ENCODE results near the gene CD99. TPM values are rescaled to one million over a fixed set of nuclear protein-coding genes. Genes with fewer than 3 reads are reported as not detected.

The CD99 gene
- polyA plus RNA-seq, 1 donor (not counting 4 experiments of a cell fraction or from before 2014, with no cell fraction given): 74.4 TPM

GRCh38 chrX:2788980-2789379, 97.9 kb downstream of the CD99 start:
- Histone ChIP-seq H3K27me3 (ENCODE audit: control insufficient read depth, extremely low read depth, insufficient read depth, low read length) (no peaks in the 10 kb centered on the region), H3K4me1 (ENCODE audit: control insufficient read depth, extremely low read depth, insufficient read depth, low read length) (peaks cover 14% of the 10 kb centered on the region), H3K9me1 (ENCODE audit: control insufficient read depth, extremely low read depth, insufficient read depth, low read length) (no peaks in the 10 kb centered on the region), H3K9me3 (ENCODE audit: control insufficient read depth, low read depth, low read length) (no peaks in the 10 kb centered on the region), H3K36me3 (ENCODE audit: control insufficient read depth in 2 of 2, extremely low read depth in 1 of 2, insufficient read depth in 2 of 2, low read length in 2 of 2) (peaks cover 0 to 22% of the 10 kb centered on the region in 2 experiments), H3K9ac (ENCODE audit: control insufficient read depth, extremely low read depth, insufficient read depth, low read length) (no peak overlapping the region), H3K79me2 (ENCODE audit: control insufficient read depth, insufficient read depth, low read length) (no peaks in the 10 kb centered on the region), H3K4me3 (ENCODE audit: control insufficient read depth in 2 of 3, extremely low read depth in 1 of 3, insufficient read depth in 2 of 3, low read depth in 1 of 3, low read length in 3 of 3) (no peak overlapping the region), H2AFZ (ENCODE audit: control insufficient read depth, low read length) (no peak overlapping the region), H3K27ac (ENCODE audit: control insufficient read depth, insufficient read depth, low read length) (no peak overlapping the region), H4K20me1 (ENCODE audit: control insufficient read depth, extremely low read depth, insufficient read depth, low read length) (no peaks in the 10 kb centered on the region), H3K4me2 (ENCODE audit: control insufficient read depth, extremely low read depth, insufficient read depth, low read depth, low read length) (no peak overlapping the region)
- dilution Hi-C loops (cut with MboI; ENCODE audit: extremely low pct_ligation_motif_present, low sequenced_read_pairs): no loop called here
- no peak for DNase-seq (ENCODE audit: low read depth, low spot score)
- TF ChIP-seq EZH2 (IDR thresholded peaks at IDR 0.05; ENCODE audit: low read length) (no peak), CTCF (optimal IDR thresholded peaks at IDR 0.05 in 1 of 3, IDR thresholded peaks at IDR 0.05 in 1 of 3, conservative IDR thresholded peaks at IDR 0.05 in 1 of 3; ENCODE audit: extremely low read depth in 1 of 3, insufficient read depth in 2 of 3, low read length in 3 of 3) (no peak)
- FAIRE-seq: no peak

GRCh38 chrX:2789569-2789968, 98.5 kb downstream of the CD99 start:
- peaks cover 2 to 28% of the 10 kb centered on the region in 2 experiments for H3K36me3 ChIP-seq (ENCODE audit: control insufficient read depth in 2 of 2, extremely low read depth in 1 of 2, insufficient read depth in 2 of 2, low read length in 2 of 2)
- dilution Hi-C loops (cut with MboI; ENCODE audit: extremely low pct_ligation_motif_present, low sequenced_read_pairs): no loop called here
- no peak for FAIRE-seq

More at GRCh38 chrX:2789569-2789968, 98.5 kb downstream of the CD99 start:
- no peaks in the 10 kb centered on the region for H3K27me3 ChIP-seq (ENCODE audit: control insufficient read depth, extremely low read depth, insufficient read depth, low read length)
- no peak overlapping the region for H3K9ac ChIP-seq (ENCODE audit: control insufficient read depth, extremely low read depth, insufficient read depth, low read length)
- no peak overlapping the region for H3K4me3 ChIP-seq (ENCODE audit: control insufficient read depth in 2 of 3, extremely low read depth in 1 of 3, insufficient read depth in 2 of 3, low read depth in 1 of 3, low read length in 3 of 3)
- DNase-seq (ENCODE audit: low read depth, low spot score): no peak
- no peak overlapping the region for H3K27ac ChIP-seq (ENCODE audit: control insufficient read depth, insufficient read depth, low read length)
- no peak overlapping the region for H3K4me2 ChIP-seq (ENCODE audit: control insufficient read depth, extremely low read depth, insufficient read depth, low read depth, low read length)
- H3K79me2 ChIP-seq (ENCODE audit: control insufficient read depth, insufficient read depth, low read length): no peaks in the 10 kb centered on the region
- TF ChIP-seq CTCF (optimal IDR thresholded peaks at IDR 0.05 in 1 of 3, IDR thresholded peaks at IDR 0.05 in 1 of 3, conservative IDR thresholded peaks at IDR 0.05 in 1 of 3; ENCODE audit: extremely low read depth in 1 of 3, insufficient read depth in 2 of 3, low read length in 3 of 3) (no peak), EZH2 (IDR thresholded peaks at IDR 0.05; ENCODE audit: low read length) (no peak)
- H3K9me1 ChIP-seq (ENCODE audit: control insufficient read depth, extremely low read depth, insufficient read depth, low read length): no peaks in the 10 kb centered on the region
- no peaks in the 10 kb centered on the region for H4K20me1 ChIP-seq (ENCODE audit: control insufficient read depth, extremely low read depth, insufficient read depth, low read length)
- no peak overlapping the region for H2AFZ ChIP-seq (ENCODE audit: control insufficient read depth, low read length)
- no peaks in the 10 kb centered on the region for H3K9me3 ChIP-seq (ENCODE audit: control insufficient read depth, low read depth, low read length)
- H3K4me1 ChIP-seq (ENCODE audit: control insufficient read depth, extremely low read depth, insufficient read depth, low read length): peaks cover 10% of the 10 kb centered on the region

Other genes with a start within 250 kb of the CD99 start
- gene DHRSX, start 190.3 kb upstream of the CD99 start, polyA plus RNA-seq: 20.4 to 34.5 TPM (median 25.7 TPM) in 3 replicates
- 9.0 to 15.0 TPM (median 13.8 TPM) in 3 replicates for gene ZBED1, start 190.3 kb upstream of the CD99 start, polyA plus RNA-seq
- gene XG, start 60.7 kb downstream of the CD99 start, polyA plus RNA-seq: 56.5 to 74.4 TPM (median 70.9 TPM) in 3 replicates
- 0.05 to 0.08 TPM in 2 of 3 replicates, not detected in the other for gene GYG2, start 137.6 kb downstream of the CD99 start, polyA plus RNA-seq
- gene ARSD, start 238.0 kb downstream of the CD99 start, polyA plus RNA-seq: 7.9 to 9.9 TPM (median 8.1 TPM) in 3 replicates